Measurements from ENCODE around the gene WAC.

DNA sequence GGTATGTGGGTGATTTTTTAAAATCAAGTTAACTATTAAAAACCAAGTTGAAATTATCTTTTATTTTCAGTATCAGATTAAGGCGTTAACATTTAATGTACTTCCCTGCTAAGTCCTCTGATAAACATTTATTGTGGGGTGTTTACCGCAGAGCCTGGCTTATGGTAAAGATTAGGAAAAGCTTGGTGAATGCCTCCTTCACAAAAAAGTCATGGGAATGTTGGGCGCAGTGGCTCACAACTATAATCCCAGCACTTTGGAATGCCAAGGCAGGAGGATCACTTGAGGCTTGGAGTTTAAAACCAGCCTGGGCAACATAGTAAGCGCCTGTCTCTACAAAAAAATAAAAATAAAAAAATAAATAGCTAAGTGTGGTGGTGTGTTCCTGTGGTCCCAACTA, 53.3 kb downstream of the WAC start:
- TF ChIP-seq POLR2A (IDR thresholded peaks at IDR 0.05) (no peak), EP300 (IDR thresholded peaks at IDR 0.05; ENCODE audit: low read depth) (no peak), POLR2AphosphoS5 (IDR thresholded peaks at IDR 0.05) (no peak)
- TF ChIP-seq, protein P1, sequence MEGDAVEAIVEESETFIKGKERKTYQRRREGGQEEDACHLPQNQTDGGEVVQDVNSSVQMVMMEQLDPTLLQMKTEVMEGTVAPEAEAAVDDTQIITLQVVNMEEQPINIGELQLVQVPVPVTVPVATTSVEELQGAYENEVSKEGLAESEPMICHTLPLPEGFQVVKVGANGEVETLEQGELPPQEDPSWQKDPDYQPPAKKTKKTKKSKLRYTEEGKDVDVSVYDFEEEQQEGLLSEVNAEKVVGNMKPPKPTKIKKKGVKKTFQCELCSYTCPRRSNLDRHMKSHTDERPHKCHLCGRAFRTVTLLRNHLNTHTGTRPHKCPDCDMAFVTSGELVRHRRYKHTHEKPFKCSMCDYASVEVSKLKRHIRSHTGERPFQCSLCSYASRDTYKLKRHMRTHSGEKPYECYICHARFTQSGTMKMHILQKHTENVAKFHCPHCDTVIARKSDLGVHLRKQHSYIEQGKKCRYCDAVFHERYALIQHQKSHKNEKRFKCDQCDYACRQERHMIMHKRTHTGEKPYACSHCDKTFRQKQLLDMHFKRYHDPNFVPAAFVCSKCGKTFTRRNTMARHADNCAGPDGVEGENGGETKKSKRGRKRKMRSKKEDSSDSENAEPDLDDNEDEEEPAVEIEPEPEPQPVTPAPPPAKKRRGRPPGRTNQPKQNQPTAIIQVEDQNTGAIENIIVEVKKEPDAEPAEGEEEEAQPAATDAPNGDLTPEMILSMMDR (IDR thresholded peaks at IDR 0.05): no peak

Data from transverse colon (tissue), 4 donors.